C4-2B (cell line): ENCODE measurements around the gene MICA.

ENCODE experiments used
- ZFX ChIP-seq: fragments of 450-650 bp; IDR thresholded peaks from 2 replicates; pipeline ENCODE4 v1.6.1; 2017
- TF ChIP-seq, protein P1 (sequence below): fragments of 450-650 bp; conservative IDR thresholded peaks from 2 replicates; pipeline ENCODE4 v1.5.1; 2017; ENCODE audit warnings: mild to moderate bottlenecking

DNA sequence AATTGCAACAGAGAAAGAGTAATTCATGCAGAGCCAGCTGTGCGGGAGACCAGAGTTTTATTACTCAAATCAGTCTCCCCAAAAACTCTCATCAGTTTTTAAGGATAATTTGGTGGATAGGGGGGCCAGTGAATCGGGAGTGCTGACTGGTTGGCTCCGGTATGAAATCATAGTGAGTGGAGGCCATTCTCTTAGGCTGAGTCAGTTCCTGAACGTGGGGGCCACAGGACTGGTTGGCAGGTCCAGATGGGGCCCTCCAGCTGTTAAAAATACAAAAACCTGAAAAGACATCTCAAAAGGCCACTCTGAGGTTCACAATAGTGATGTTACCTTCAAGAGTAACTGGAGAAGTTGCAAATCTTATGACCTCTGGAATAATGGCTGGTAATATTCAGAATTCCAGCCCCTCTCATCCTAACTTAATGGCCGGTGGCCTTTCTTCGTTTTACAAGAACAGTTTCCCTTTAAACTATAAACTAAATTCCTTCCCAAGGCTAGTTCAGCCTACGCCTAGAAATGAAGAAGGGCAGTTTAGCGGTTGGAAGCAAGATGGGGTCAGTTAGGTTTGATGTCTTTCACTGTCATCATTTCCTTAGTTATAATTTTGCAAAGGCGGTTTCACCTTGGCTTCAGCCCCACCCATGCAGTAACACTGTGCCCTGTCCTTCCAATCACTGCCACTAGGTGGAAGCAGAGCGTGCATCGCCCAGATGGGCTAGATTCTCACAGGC, 6.8 kb upstream of the MICA start:
- TF ChIP-seq, protein P1, sequence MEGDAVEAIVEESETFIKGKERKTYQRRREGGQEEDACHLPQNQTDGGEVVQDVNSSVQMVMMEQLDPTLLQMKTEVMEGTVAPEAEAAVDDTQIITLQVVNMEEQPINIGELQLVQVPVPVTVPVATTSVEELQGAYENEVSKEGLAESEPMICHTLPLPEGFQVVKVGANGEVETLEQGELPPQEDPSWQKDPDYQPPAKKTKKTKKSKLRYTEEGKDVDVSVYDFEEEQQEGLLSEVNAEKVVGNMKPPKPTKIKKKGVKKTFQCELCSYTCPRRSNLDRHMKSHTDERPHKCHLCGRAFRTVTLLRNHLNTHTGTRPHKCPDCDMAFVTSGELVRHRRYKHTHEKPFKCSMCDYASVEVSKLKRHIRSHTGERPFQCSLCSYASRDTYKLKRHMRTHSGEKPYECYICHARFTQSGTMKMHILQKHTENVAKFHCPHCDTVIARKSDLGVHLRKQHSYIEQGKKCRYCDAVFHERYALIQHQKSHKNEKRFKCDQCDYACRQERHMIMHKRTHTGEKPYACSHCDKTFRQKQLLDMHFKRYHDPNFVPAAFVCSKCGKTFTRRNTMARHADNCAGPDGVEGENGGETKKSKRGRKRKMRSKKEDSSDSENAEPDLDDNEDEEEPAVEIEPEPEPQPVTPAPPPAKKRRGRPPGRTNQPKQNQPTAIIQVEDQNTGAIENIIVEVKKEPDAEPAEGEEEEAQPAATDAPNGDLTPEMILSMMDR, result peak; percentile 92
- no peak for TF ChIP-seq ZFX
